ENCODE measurements around the gene NUDCD2. TPM values are rescaled to one million over a fixed set of nuclear protein-coding genes. Genes with fewer than 3 reads are reported as not detected.

The NUDCD2 gene
- total and polyA plus RNA-seq, 9 of the 15 experiments (the other 6 are each of a cell fraction or from before 2014, with no cell fraction given), result 14.6 to 76.9 (median 32.5) TPM

DNA sequence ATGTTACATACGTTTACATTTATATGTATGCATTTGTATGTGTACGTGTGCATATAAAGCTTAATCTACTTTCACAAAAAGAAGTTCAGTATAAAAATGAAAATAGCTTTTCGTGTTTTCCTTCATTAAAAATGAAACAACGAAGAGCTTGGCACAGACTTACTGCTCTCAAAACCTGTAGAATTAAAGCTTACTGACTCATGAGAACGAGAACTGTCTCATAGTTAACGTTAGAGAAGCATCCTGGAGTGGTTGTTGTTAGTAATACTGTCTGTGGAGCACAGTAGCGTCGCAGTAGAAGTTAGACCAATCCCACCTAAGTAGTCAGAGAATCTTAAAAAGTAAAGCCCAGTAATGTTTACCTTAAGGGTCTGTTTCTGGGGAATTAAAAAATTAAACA, 46.8 kb upstream of the NUDCD2 start:
- H3K79me2 ChIP-seq (ENCODE audit: control insufficient read depth, insufficient read depth, low read length), result peaks cover 77% of the 10 kb centered on the region
- TF ChIP-seq NFIC (IDR thresholded peaks at IDR 0.05) (peak; percentile 84), PHB (CRISPR knock-in tag; IDR thresholded peaks at IDR 0.05) (no peak), HDAC6 (IDR thresholded peaks at IDR 0.05; ENCODE audit: low read depth, low read length) (no peak), NCOA4 (IDR thresholded peaks at IDR 0.05; ENCODE audit: partially characterized antibody) (no peak)
- TF ChIP-seq, protein P1, sequence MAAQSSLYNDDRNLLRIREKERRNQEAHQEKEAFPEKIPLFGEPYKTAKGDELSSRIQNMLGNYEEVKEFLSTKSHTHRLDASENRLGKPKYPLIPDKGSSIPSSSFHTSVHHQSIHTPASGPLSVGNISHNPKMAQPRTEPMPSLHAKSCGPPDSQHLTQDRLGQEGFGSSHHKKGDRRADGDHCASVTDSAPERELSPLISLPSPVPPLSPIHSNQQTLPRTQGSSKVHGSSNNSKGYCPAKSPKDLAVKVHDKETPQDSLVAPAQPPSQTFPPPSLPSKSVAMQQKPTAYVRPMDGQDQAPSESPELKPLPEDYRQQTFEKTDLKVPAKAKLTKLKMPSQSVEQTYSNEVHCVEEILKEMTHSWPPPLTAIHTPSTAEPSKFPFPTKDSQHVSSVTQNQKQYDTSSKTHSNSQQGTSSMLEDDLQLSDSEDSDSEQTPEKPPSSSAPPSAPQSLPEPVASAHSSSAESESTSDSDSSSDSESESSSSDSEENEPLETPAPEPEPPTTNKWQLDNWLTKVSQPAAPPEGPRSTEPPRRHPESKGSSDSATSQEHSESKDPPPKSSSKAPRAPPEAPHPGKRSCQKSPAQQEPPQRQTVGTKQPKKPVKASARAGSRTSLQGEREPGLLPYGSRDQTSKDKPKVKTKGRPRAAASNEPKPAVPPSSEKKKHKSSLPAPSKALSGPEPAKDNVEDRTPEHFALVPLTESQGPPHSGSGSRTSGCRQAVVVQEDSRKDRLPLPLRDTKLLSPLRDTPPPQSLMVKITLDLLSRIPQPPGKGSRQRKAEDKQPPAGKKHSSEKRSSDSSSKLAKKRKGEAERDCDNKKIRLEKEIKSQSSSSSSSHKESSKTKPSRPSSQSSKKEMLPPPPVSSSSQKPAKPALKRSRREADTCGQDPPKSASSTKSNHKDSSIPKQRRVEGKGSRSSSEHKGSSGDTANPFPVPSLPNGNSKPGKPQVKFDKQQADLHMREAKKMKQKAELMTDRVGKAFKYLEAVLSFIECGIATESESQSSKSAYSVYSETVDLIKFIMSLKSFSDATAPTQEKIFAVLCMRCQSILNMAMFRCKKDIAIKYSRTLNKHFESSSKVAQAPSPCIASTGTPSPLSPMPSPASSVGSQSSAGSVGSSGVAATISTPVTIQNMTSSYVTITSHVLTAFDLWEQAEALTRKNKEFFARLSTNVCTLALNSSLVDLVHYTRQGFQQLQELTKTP (IDR thresholded peaks at IDR 0.05; ENCODE audit: low read depth in 1 of 2, partially characterized antibody in 2 of 2), result no peak
- BruUV-seq (replicated peaks), result no TSS peak
- no peaks in the 10 kb centered on the region for H3K9me1 ChIP-seq (ENCODE audit: control insufficient read depth, insufficient read depth, low read length)
- peak overlapping the region; percentile 65 for H3K4me3 ChIP-seq
- ChIA-PET POLR2A (no interaction called here), CTCF (ENCODE audit: low intra/inter-chr PET ratio) (no interaction called here)
- 1% methylated on average over 8 of the region's 8 CpGs for WGBS (ENCODE audit: insufficient coverage, low coverage, missing lambda C conversion rate)
- peak overlapping the region in 1 of 2 experiments; percentile 85; a peak in 3 of 4 replicates for H3K9ac ChIP-seq (ENCODE audit: insufficient read depth in 1 of 2, low read depth in 2 of 2, low read length in 2 of 2)
- intact Hi-C loops (cut with micrococcal nuclease), result loop anchor here (5.0 kb wide), 1 partner anchor 851 kb away; no protein-coding TSS in a partner anchor
- in situ Hi-C loops (cut with MboI), result loop anchor here (25.0 kb wide), 1 partner anchor 856 kb away; no protein-coding TSS in a partner anchor
- no peaks in the 10 kb centered on the region for H3K9me3 ChIP-seq (replicated peaks; ENCODE audit: control insufficient read depth, insufficient read depth, low read depth, low read length)
- H3K27me3 ChIP-seq (ENCODE audit: control insufficient read depth in 2 of 2, insufficient read depth in 2 of 2, low read length in 2 of 2), result no peaks in the 10 kb centered on the region
- H3K27ac ChIP-seq (ENCODE audit: extremely low read depth, low read depth, low read length), result peak overlapping the region; percentile 87; the same call in 2 of the 3 replicates
- H4K20me1 ChIP-seq (replicated peaks; ENCODE audit: control insufficient read depth, insufficient read depth, low read length), result 0 out of 2 replicates have a peak, but pooled peaks cover 3% of the 10 kb centered on the region
- H3K36me3 ChIP-seq (ENCODE audit: control insufficient read depth, insufficient read depth, low read length), result peaks cover 5% of the 10 kb centered on the region; the same call in 2 of the 3 replicates
- FAIRE-seq (no peak), DNase-seq (ENCODE audit: extremely low read depth in 1 of 4, low spot score in 3 of 4) (peak in 1 of 4 experiments; percentile 28), ATAC-seq (peak; percentile 6; the same call in 1 of the 3 replicates)
- H3K4me1 ChIP-seq (replicated peaks in 1 of 2; ENCODE audit: control insufficient read depth in 2 of 2, insufficient read depth in 2 of 2, low read length in 2 of 2), result peaks cover 5 to 7% of the 10 kb centered on the region in 2 experiments; a peak in 3 of 5 replicates
- no peak overlapping the region for H2AFZ ChIP-seq (ENCODE audit: low read depth, low read length)
- H3K4me2 ChIP-seq (ENCODE audit: insufficient read depth, low read length), result peak overlapping the region; percentile 97

Measured in K562 (cell line).